CD14-positive monocyte (primary cell): Measurements from ENCODE around the gene ACAD10. TPM values are rescaled to one million over a fixed set of nuclear protein-coding genes. Genes with fewer than 3 reads are reported as not detected.
"Not testable (repeated sequence)": the region's sequence is repeated elsewhere in the genome, so short reads cannot be mapped to it uniquely, and the experiment has no call there.

Experiments
- DNase-seq, 3 donors: peaks; one replicate each; pipeline ENCODE4 v3.0.0-alpha.2; 2011 to 2022
- H2AFZ ChIP-seq: 2 replicates; pipeline ENCODE4 v1.6.0; 2012; ENCODE audit warnings: mild to moderate bottlenecking, low read depth, low read length, inconsistent platforms; ENCODE audit not compliant: insufficient read depth, poor library complexity, severe bottlenecking
- H3K27ac ChIP-seq, 2 donors: 1 replicate in 1 of 2; 2 replicates in 1 of 2; pipeline ENCODE4 v1.5.1; 2012 to 2013; ENCODE audit warnings: low read length in 2 of 2, control low read depth in 1 of 2, inconsistent platforms in 1 of 2, low read depth in 1 of 2, mild to moderate bottlenecking in 1 of 2
- H3K27me3 ChIP-seq, 2 donors: one replicate each; pipeline versions ENCODE4 v1.6.0 to v1.6.1; 2011 to 2013; ENCODE audit warnings: low read length in 2 of 2; ENCODE audit not compliant: control insufficient read depth in 2 of 2, insufficient read depth in 2 of 2
- H3K36me3 ChIP-seq, 2 donors: replicated peaks in 1 of 2; 1 replicate in 1 of 2; 2 replicates in 1 of 2; pipeline versions ENCODE4 v1.5.1 to v1.6.1; 2012 to 2013; ENCODE audit warnings: low read length in 2 of 2, control low read depth in 1 of 2, inconsistent platforms in 1 of 2, mild to moderate bottlenecking in 1 of 2; ENCODE audit not compliant: insufficient read depth in 2 of 2, control insufficient read depth in 1 of 2
- H3K4me1 ChIP-seq, 2 donors: 1 replicate in 1 of 2; 2 replicates in 1 of 2; pipeline versions ENCODE4 v1.5.1 to v1.6.1; 2012 to 2013; ENCODE audit warnings: low read length in 2 of 2, control low read depth in 1 of 2, inconsistent platforms in 1 of 2, mild to moderate bottlenecking in 1 of 2, moderate library complexity in 1 of 2; ENCODE audit not compliant: insufficient read depth in 2 of 2, control insufficient read depth in 1 of 2
- H3K4me2 ChIP-seq: replicated peaks from 2 replicates; pipeline ENCODE3; 2012; ENCODE audit warnings: low read length, moderate library complexity, mild to moderate bottlenecking; ENCODE audit not compliant: poor library complexity, severe bottlenecking; ENCODE audit errors: extremely low read depth
- H3K4me3 ChIP-seq, 3 experiments: fragments of 200-600 bp in 1 of 3; sonication (generic) in 1 of 3; replicated peaks in 1 of 3; 1 replicate in 2 of 3; 2 replicates in 1 of 3; pipeline ENCODE4 v1.5.1; 2011 to 2013; ENCODE audit warnings: low read length in 3 of 3, mild to moderate bottlenecking in 3 of 3, control low read depth in 2 of 3, low read depth in 2 of 3, inconsistent platforms in 1 of 3, moderate library complexity in 1 of 3
- H3K79me2 ChIP-seq: 2 replicates; pipeline ENCODE4 v1.6.0; 2012; ENCODE audit warnings: mild to moderate bottlenecking, control low read depth, inconsistent platforms, low read length, moderate library complexity; ENCODE audit not compliant: insufficient read depth
- H3K9ac ChIP-seq: 2 replicates; pipeline ENCODE4 v1.6.0; 2017; ENCODE audit warnings: low read length, mild to moderate bottlenecking; ENCODE audit not compliant: insufficient read depth, poor library complexity, severe bottlenecking
- H3K9me3 ChIP-seq, 2 donors: replicated peaks in 1 of 2; 1 replicate in 1 of 2; 2 replicates in 1 of 2; pipeline versions ENCODE4 v1.5.1 to v1.6.1; 2012 to 2013; ENCODE audit warnings: low read length in 2 of 2, control low read depth in 1 of 2; ENCODE audit not compliant: control insufficient read depth in 1 of 2, insufficient read depth in 1 of 2
- H4K20me1 ChIP-seq: 2 replicates; pipeline ENCODE4 v1.6.0; 2012; ENCODE audit warnings: mild to moderate bottlenecking, low read length, control low read depth, moderate library complexity; ENCODE audit not compliant: insufficient read depth
- H3K27ac Mint-ChIP-seq, 7 donors: one replicate each; pipeline ENCODE4 v1.8.0; 2020; ENCODE audit warnings: mild to moderate bottlenecking in 7 of 7, mixed read lengths in 7 of 7, moderate library complexity in 6 of 7, inconsistent platforms in 2 of 7
- H3K27me3 Mint-ChIP-seq, 3 donors: one replicate each; pipeline ENCODE4 v1.8.0; 2021 to 2022; ENCODE audit warnings: low read depth in 3 of 3, mild to moderate bottlenecking in 3 of 3, mixed read lengths in 3 of 3, moderate library complexity in 3 of 3, inconsistent platforms in 1 of 3
- H3K36me3 Mint-ChIP-seq, 2 donors: one replicate each; pipeline ENCODE4 v1.8.0; 2020; ENCODE audit warnings: mixed read lengths in 2 of 2, inconsistent platforms in 1 of 2, mild to moderate bottlenecking in 1 of 2
- H3K4me1 Mint-ChIP-seq: one replicate; pipeline ENCODE4 v1.8.0; 2020; ENCODE audit warnings: mild to moderate bottlenecking, mixed read lengths
- H3K4me3 Mint-ChIP-seq, 2 donors: one replicate each; pipeline ENCODE4 v1.8.0; 2020; ENCODE audit warnings: mild to moderate bottlenecking in 2 of 2, mixed read lengths in 2 of 2, moderate library complexity in 1 of 2
- H3K9me3 Mint-ChIP-seq, 7 donors: one replicate each; pipeline ENCODE4 v1.8.0; 2020 to 2022; ENCODE audit warnings: mixed read lengths in 7 of 7, mild to moderate bottlenecking in 6 of 7, moderate library complexity in 6 of 7, inconsistent platforms in 2 of 7
- WGBS: methylation state at CpG from one replicate; pipeline ENCODE4 v1.1.5; 2013; ENCODE audit warnings: missing lambda C conversion rate; ENCODE audit not compliant: insufficient coverage; 5-methylcytosine and 5-hydroxymethylcytosine counted together
- intact Hi-C, 2 donors: fragments of 100-400 bp; cut with micrococcal nuclease; formaldehyde crosslinking; loops; one replicate each; pipeline versions ENCODE4 v1.15.0 to v1.15.1; 2023
- polyA plus RNA-seq, 3 donors: library from polyadenylated mRNA; depleted of rRNA in 1 of 3; unstranded in 2 of 3; stranded (reverse) in 1 of 3; fragments of 300-500 nt in 2 of 3; fragments of >200 nt in 1 of 3; fragmentation: Illumina TruSeq in 2 of 3; gene quantifications; 1 replicate in 2 of 3; 2 replicates in 1 of 3; pipeline ENCODE4 v1.2.3, GENCODE V29; 2012 to 2021
- TF ChIP-seq, protein P1 (sequence below): fragments of 200-600 bp; IDR thresholded peaks from one replicate; pipeline ENCODE4 v1.8.0; 2022; ENCODE audit warnings: antibody characterized with exemption, mild to moderate bottlenecking

The ACAD10 gene
- polyA plus RNA-seq, 3 donors: 9.4 to 34.3 (median 10.1) TPM

GRCh38 chr12:111761099-111761498 is 75.2 kb downstream of the ACAD10 start:
- TF ChIP-seq, protein P1, sequence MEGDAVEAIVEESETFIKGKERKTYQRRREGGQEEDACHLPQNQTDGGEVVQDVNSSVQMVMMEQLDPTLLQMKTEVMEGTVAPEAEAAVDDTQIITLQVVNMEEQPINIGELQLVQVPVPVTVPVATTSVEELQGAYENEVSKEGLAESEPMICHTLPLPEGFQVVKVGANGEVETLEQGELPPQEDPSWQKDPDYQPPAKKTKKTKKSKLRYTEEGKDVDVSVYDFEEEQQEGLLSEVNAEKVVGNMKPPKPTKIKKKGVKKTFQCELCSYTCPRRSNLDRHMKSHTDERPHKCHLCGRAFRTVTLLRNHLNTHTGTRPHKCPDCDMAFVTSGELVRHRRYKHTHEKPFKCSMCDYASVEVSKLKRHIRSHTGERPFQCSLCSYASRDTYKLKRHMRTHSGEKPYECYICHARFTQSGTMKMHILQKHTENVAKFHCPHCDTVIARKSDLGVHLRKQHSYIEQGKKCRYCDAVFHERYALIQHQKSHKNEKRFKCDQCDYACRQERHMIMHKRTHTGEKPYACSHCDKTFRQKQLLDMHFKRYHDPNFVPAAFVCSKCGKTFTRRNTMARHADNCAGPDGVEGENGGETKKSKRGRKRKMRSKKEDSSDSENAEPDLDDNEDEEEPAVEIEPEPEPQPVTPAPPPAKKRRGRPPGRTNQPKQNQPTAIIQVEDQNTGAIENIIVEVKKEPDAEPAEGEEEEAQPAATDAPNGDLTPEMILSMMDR: no peak
- Histone ChIP-seq H3K79me2 (no peaks in the 10 kb centered on the region), H3K4me1 (peaks cover 26 to 27% of the 10 kb centered on the region in 2 donors), H4K20me1 (no peaks in the 10 kb centered on the region), H3K4me2 (no peak overlapping the region), H3K4me3 (no peak overlapping the region), H3K27ac (no peak overlapping the region), H2AFZ (no peak overlapping the region), H3K36me3 (peaks cover 7 to 12% of the 10 kb centered on the region in 2 donors), H3K27me3 (no peaks in the 10 kb centered on the region), H3K9ac (no peak overlapping the region), H3K9me3 (no peaks in the 10 kb centered on the region)
- no CpG with 5 or more reads among the region's 5 CpGs for WGBS
- intact Hi-C loops: no loop called here
- DNase-seq: no peak
- H3K4me3 Mint-ChIP-seq: no peak overlapping the region
- H3K9me3 Mint-ChIP-seq: no peaks in the 10 kb centered on the region
- peak overlapping the region in 1 of 7 donors; percentile 24 for H3K27ac Mint-ChIP-seq
- H3K27me3 Mint-ChIP-seq: peaks cover 1 to 7% (median 6%) of the 10 kb centered on the region in 3 donors
- H3K4me1 Mint-ChIP-seq: peaks cover 56% of the 10 kb centered on the region
- peaks cover 22% of the 10 kb centered on the region in 2 donors for H3K36me3 Mint-ChIP-seq

GRCh38 chr12:111761706-111762105 is 75.9 kb downstream of the ACAD10 start:
- H3K9me3 ChIP-seq: no peaks in the 10 kb centered on the region
- H3K4me3 Mint-ChIP-seq: no peak overlapping the region
- no peak overlapping the region for H2AFZ ChIP-seq
- H4K20me1 ChIP-seq: no peaks in the 10 kb centered on the region
- H3K27ac Mint-ChIP-seq: peak overlapping the region in 2 of 7 donors; percentile 2 to 52
- H3K4me3 ChIP-seq: no peak overlapping the region
- TF ChIP-seq, protein P1: no peak
- H3K27ac ChIP-seq: no peak overlapping the region
- WGBS: 0% methylated on average over 2 of the region's 3 CpGs
- intact Hi-C loops: no loop called here
- no peak for DNase-seq
- H3K27me3 Mint-ChIP-seq: peaks cover 1 to 6% (median 5%) of the 10 kb centered on the region in 3 donors
- no peak overlapping the region for H3K4me2 ChIP-seq
- peaks cover 2 to 6% of the 10 kb centered on the region in 2 donors for H3K36me3 ChIP-seq
- peaks cover 59% of the 10 kb centered on the region for H3K4me1 Mint-ChIP-seq
- H3K9me3 Mint-ChIP-seq: no peaks in the 10 kb centered on the region
- H3K4me1 ChIP-seq: peaks cover 31 to 32% of the 10 kb centered on the region in 2 donors
- peaks cover 5% of the 10 kb centered on the region for H3K79me2 ChIP-seq
- no peak overlapping the region for H3K9ac ChIP-seq
- H3K36me3 Mint-ChIP-seq: peaks cover 16% of the 10 kb centered on the region in 2 donors
- no peaks in the 10 kb centered on the region for H3K27me3 ChIP-seq

- H3K9me3 Mint-ChIP-seq, H3K27ac ChIP-seq, H3K27ac Mint-ChIP-seq, H3K36me3 ChIP-seq, H3K4me3 ChIP-seq, H2AFZ ChIP-seq, H3K4me2 ChIP-seq, H3K27me3 ChIP-seq, H3K9ac ChIP-seq, H3K9me3 ChIP-seq, intact Hi-C loops, H3K27me3 Mint-ChIP-seq, H3K4me3 Mint-ChIP-seq, DNase-seq: not testable (repeated sequence)
- WGBS: no CpG with 5 or more reads among the region's 10 CpGs
- H3K36me3 Mint-ChIP-seq: peaks cover 8 to 11% of the 10 kb centered on the region in 2 donors
- Histone ChIP-seq H3K79me2 (peaks cover 23% of the 10 kb centered on the region), H3K4me1 (peaks cover 28 to 29% of the 10 kb centered on the region in 2 donors), H4K20me1 (peaks cover 11% of the 10 kb centered on the region)
- H3K4me1 Mint-ChIP-seq: peaks cover 59% of the 10 kb centered on the region
Measured at GRCh38 chr12:111763552-111763951, 77.7 kb downstream of the ACAD10 start.
